ENCODE measurements around the gene IGF2BP1. TPM values are rescaled to one million over a fixed set of nuclear protein-coding genes. Genes with fewer than 3 reads are reported as not detected.

Gene IGF2BP1
- total RNA-seq, 4 donors from 2014 or later, result not detected

DNA sequence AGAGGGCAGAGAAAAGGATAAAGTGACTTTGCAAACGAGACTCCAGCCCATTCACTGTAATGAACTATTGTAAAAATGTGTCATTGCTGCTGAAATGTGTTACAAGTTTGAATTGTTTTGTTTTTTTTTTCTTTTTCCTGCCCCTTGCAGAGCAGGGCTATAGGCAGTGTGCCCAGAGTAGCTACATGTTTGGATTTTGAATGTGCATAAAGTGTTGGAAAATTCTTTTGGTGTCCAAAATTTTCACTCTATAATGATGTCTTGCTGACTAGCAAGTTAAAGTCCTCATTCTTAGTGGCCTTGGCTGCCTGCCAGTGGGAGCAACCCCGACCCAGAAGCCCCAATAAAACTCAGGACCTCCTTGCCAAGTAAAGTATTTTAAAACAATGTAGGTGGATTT is 66.5 kb downstream of the IGF2BP1 start:
- TF ChIP-seq, protein P1, sequence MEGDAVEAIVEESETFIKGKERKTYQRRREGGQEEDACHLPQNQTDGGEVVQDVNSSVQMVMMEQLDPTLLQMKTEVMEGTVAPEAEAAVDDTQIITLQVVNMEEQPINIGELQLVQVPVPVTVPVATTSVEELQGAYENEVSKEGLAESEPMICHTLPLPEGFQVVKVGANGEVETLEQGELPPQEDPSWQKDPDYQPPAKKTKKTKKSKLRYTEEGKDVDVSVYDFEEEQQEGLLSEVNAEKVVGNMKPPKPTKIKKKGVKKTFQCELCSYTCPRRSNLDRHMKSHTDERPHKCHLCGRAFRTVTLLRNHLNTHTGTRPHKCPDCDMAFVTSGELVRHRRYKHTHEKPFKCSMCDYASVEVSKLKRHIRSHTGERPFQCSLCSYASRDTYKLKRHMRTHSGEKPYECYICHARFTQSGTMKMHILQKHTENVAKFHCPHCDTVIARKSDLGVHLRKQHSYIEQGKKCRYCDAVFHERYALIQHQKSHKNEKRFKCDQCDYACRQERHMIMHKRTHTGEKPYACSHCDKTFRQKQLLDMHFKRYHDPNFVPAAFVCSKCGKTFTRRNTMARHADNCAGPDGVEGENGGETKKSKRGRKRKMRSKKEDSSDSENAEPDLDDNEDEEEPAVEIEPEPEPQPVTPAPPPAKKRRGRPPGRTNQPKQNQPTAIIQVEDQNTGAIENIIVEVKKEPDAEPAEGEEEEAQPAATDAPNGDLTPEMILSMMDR (IDR thresholded peaks at IDR 0.05), result no peak
- TF ChIP-seq POLR2A (IDR thresholded peaks at IDR 0.05) (no peak), EP300 (IDR thresholded peaks at IDR 0.05) (no peak), POLR2AphosphoS5 (IDR thresholded peaks at IDR 0.05) (no peak)
- 18% methylated on average over 2 of the region's 2 CpGs for WGBS
- Histone ChIP-seq H3K27me3 (peaks cover 5% of the 10 kb centered on the region), H3K4me1 (no peaks in the 10 kb centered on the region), H3K36me3 (no peaks in the 10 kb centered on the region), H3K9me3 (no peaks in the 10 kb centered on the region), H3K27ac (no peak overlapping the region), H3K4me3 (no peak overlapping the region)
- DNase-seq (ENCODE audit: low spot score in 2 of 2), result no peak

- no peaks in the 10 kb centered on the region for H3K9me3 ChIP-seq
- DNase-seq (ENCODE audit: low spot score in 2 of 2), result no peak
- no peak overlapping the region for H3K4me3 ChIP-seq
- WGBS, result 79% methylated on average over 8 of the region's 8 CpGs
- no peaks in the 10 kb centered on the region for H3K4me1 ChIP-seq
- no peaks in the 10 kb centered on the region for H3K36me3 ChIP-seq
- TF ChIP-seq, protein P1 (IDR thresholded peaks at IDR 0.05), result no peak
- TF ChIP-seq POLR2AphosphoS5 (IDR thresholded peaks at IDR 0.05), result no peak
- TF ChIP-seq POLR2A (IDR thresholded peaks at IDR 0.05), result no peak
- no peak for TF ChIP-seq EP300 (IDR thresholded peaks at IDR 0.05)
- no peak overlapping the region for H3K27ac ChIP-seq
- H3K27me3 ChIP-seq, result peaks cover 4% of the 10 kb centered on the region
Measured at GRCh38 chr17:49067163-49067562, 70.0 kb downstream of the IGF2BP1 start.

- Histone ChIP-seq H3K4me1 (no peaks in the 10 kb centered on the region), H3K27ac (no peak overlapping the region), H3K27me3 (peaks cover 4% of the 10 kb centered on the region), H3K9me3 (no peaks in the 10 kb centered on the region), H3K4me3 (no peak overlapping the region), H3K36me3 (no peaks in the 10 kb centered on the region)
- TF ChIP-seq POLR2AphosphoS5 (IDR thresholded peaks at IDR 0.05), result no peak
- TF ChIP-seq EP300 (IDR thresholded peaks at IDR 0.05), result no peak
- TF ChIP-seq, protein P1 (IDR thresholded peaks at IDR 0.05), result no peak
- no peak for TF ChIP-seq POLR2A (IDR thresholded peaks at IDR 0.05)
- no peak for DNase-seq (ENCODE audit: low spot score in 2 of 2)
- 97% methylated on average over 2 of the region's 2 CpGs for WGBS
Measured at GRCh38 chr17:49069585-49070273, 72.5 kb downstream of the IGF2BP1 start.

- no peak overlapping the region for H3K4me3 ChIP-seq
- 45% methylated on average over 1 of the region's 1 CpG for WGBS
- H3K9me3 ChIP-seq, result no peaks in the 10 kb centered on the region
- TF ChIP-seq POLR2AphosphoS5 (IDR thresholded peaks at IDR 0.05), result no peak
- TF ChIP-seq, protein P1 (IDR thresholded peaks at IDR 0.05), result no peak
- TF ChIP-seq EP300 (IDR thresholded peaks at IDR 0.05), result no peak
- no peak for TF ChIP-seq POLR2A (IDR thresholded peaks at IDR 0.05)
- H3K27ac ChIP-seq, result no peak overlapping the region
- H3K36me3 ChIP-seq, result no peaks in the 10 kb centered on the region
- H3K4me1 ChIP-seq, result no peaks in the 10 kb centered on the region
- no peak for DNase-seq (ENCODE audit: low spot score in 2 of 2)
- H3K27me3 ChIP-seq, result peaks cover 4% of the 10 kb centered on the region
Measured at GRCh38 chr17:49071106-49071505, 73.9 kb downstream of the IGF2BP1 start.

- TF ChIP-seq EP300 (IDR thresholded peaks at IDR 0.05) (no peak), POLR2AphosphoS5 (IDR thresholded peaks at IDR 0.05) (no peak), POLR2A (IDR thresholded peaks at IDR 0.05) (no peak)
- TF ChIP-seq, protein P1 (IDR thresholded peaks at IDR 0.05), result no peak
- H3K4me1 ChIP-seq, result no peaks in the 10 kb centered on the region
- no peak overlapping the region for H3K4me3 ChIP-seq
- peaks cover 11% of the 10 kb centered on the region for H3K27me3 ChIP-seq
- 85% methylated on average over 3 of the region's 3 CpGs for WGBS
- no peaks in the 10 kb centered on the region for H3K36me3 ChIP-seq
- no peak for DNase-seq (ENCODE audit: low spot score in 2 of 2)
- no peak overlapping the region for H3K27ac ChIP-seq
- no peaks in the 10 kb centered on the region for H3K9me3 ChIP-seq
Measured at GRCh38 chr17:49074851-49075540, 77.8 kb downstream of the IGF2BP1 start.

All from suprapubic skin (tissue), 4 donors.